Transverse colon (tissue), 4 donors: Measurements from ENCODE around the gene IGF2BP3.

ENCODE experiments used
- POLR2AphosphoS5 ChIP-seq, 3 donors: sonication (generic); formaldehyde crosslinking; IDR thresholded peaks; one replicate each; pipeline ENCODE4 v1.6.1; 2016; ENCODE audit warnings: antibody characterized with exemption in 3 of 3
- TF ChIP-seq, protein P1 (sequence below), 5 experiments: fragments of 200-600 bp in 3 of 5; fragments of 450-650 bp in 2 of 5; sonication (generic) in 3 of 5; IDR thresholded peaks; 1 replicate in 2 of 5; 2 replicates in 3 of 5; pipeline ENCODE4 v1.5.1; 2016 to 2017; ENCODE audit warnings: antibody characterized with exemption in 5 of 5, inconsistent platforms in 3 of 5, mild to moderate bottlenecking in 2 of 5, moderate library complexity in 1 of 5

DNA sequence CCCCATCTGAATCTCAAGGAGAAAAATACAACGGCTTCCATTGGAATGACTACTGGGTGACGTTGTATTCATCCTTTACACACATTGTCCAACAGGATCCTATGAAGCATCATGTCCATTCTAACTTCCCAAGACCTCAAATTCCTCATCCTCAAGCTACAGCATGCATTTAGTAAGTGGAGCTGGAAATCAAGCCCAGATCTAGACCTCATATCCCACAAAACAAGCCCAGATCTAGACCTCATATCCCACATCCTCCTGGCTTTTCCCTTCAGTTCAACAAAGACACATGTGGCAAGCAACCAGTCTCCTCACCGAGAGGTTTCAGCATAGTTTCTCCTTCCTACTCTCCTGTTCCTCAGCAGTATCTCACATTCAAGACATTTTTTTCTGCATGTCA, 12.2 kb downstream of the IGF2BP3 start:
- TF ChIP-seq, protein P1, sequence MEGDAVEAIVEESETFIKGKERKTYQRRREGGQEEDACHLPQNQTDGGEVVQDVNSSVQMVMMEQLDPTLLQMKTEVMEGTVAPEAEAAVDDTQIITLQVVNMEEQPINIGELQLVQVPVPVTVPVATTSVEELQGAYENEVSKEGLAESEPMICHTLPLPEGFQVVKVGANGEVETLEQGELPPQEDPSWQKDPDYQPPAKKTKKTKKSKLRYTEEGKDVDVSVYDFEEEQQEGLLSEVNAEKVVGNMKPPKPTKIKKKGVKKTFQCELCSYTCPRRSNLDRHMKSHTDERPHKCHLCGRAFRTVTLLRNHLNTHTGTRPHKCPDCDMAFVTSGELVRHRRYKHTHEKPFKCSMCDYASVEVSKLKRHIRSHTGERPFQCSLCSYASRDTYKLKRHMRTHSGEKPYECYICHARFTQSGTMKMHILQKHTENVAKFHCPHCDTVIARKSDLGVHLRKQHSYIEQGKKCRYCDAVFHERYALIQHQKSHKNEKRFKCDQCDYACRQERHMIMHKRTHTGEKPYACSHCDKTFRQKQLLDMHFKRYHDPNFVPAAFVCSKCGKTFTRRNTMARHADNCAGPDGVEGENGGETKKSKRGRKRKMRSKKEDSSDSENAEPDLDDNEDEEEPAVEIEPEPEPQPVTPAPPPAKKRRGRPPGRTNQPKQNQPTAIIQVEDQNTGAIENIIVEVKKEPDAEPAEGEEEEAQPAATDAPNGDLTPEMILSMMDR (IDR thresholded peaks at IDR 0.05), result no peak
- no peak for TF ChIP-seq POLR2AphosphoS5 (IDR thresholded peaks at IDR 0.05)
